Neuronal stem cell (in vitro differentiated cells): ENCODE data around the gene HNF1B.
A peak's percentile ranks its signal among the peaks of the same experiment; 100 is the strongest.

Source experiments
- DNase-seq: peaks from one replicate; pipeline ENCODE4 v3.0.0-alpha.2; 2013; ENCODE audit warnings: low spot score
- H2AFZ ChIP-seq: one replicate; pipeline ENCODE4 v1.6.1; 2013; ENCODE audit warnings: mild to moderate bottlenecking, low read length, inconsistent platforms
- H2AK5ac ChIP-seq: 2 replicates; pipeline ENCODE4 v1.6.1; 2013; ENCODE audit warnings: low read depth, mild to moderate bottlenecking, inconsistent platforms, low read length, moderate library complexity, mixed read lengths
- H2BK120ac ChIP-seq: 2 replicates; pipeline ENCODE4 v1.6.1; 2013; ENCODE audit warnings: low read depth, mild to moderate bottlenecking, inconsistent platforms, low read length, moderate library complexity, mixed read lengths
- H2BK12ac ChIP-seq: one replicate; pipeline ENCODE4 v1.6.1; 2013; ENCODE audit warnings: low read length, inconsistent platforms
- H2BK15ac ChIP-seq: 2 replicates; pipeline ENCODE4 v1.6.1; 2013; ENCODE audit warnings: mild to moderate bottlenecking, low read length, inconsistent platforms, mixed read lengths
- H2BK5ac ChIP-seq: one replicate; pipeline ENCODE4 v1.6.1; 2013; ENCODE audit warnings: inconsistent platforms, mild to moderate bottlenecking, low read length, moderate library complexity
- H3K14ac ChIP-seq: one replicate; pipeline ENCODE4 v1.6.1; 2013; ENCODE audit warnings: low read length, inconsistent platforms
- H3K18ac ChIP-seq: 2 replicates; pipeline ENCODE4 v1.6.1; 2013; ENCODE audit warnings: low read length, inconsistent platforms
- H3K23ac ChIP-seq: 2 replicates; pipeline ENCODE4 v1.6.1; 2013; ENCODE audit warnings: low read depth, mild to moderate bottlenecking, mixed read lengths, low read length, inconsistent platforms; ENCODE audit not compliant: poor library complexity
- H3K27ac ChIP-seq: replicated peaks from 3 replicates; pipeline ENCODE4 v1.5.1; 2013; ENCODE audit warnings: low read length, inconsistent platforms
- H3K27me3 ChIP-seq, 3 experiments: 2 replicates each; pipeline ENCODE4 v1.6.1; 2013; ENCODE audit warnings: low read length in 3 of 3, mild to moderate bottlenecking in 2 of 3, inconsistent platforms in 1 of 3, low read depth in 1 of 3, mixed read lengths in 1 of 3, moderate library complexity in 1 of 3; ENCODE audit not compliant: control insufficient read depth in 3 of 3, insufficient read depth in 3 of 3
- H3K36me3 ChIP-seq, 2 donors: replicated peaks in 1 of 2; 2 replicates each; pipeline ENCODE4 v1.6.1; 2013; ENCODE audit warnings: low read length in 2 of 2; ENCODE audit not compliant: control insufficient read depth in 2 of 2, insufficient read depth in 2 of 2
- H3K4ac ChIP-seq: 2 replicates; pipeline ENCODE4 v1.6.1; 2013; ENCODE audit warnings: inconsistent platforms, mild to moderate bottlenecking, low read length, moderate library complexity
- H3K4me1 ChIP-seq, 2 donors: 1 replicate in 1 of 2; 2 replicates in 1 of 2; pipeline ENCODE4 v1.6.1; 2013; ENCODE audit warnings: low read length in 2 of 2, low read depth in 1 of 2; ENCODE audit not compliant: control insufficient read depth in 2 of 2, insufficient read depth in 1 of 2
- H3K4me2 ChIP-seq: one replicate; pipeline ENCODE4 v1.6.1; 2013; ENCODE audit warnings: mild to moderate bottlenecking, low read length, inconsistent platforms; ENCODE audit not compliant: insufficient read depth, poor library complexity, severe bottlenecking
- H3K4me3 ChIP-seq, 2 donors: 2 replicates each; pipeline ENCODE4 v1.5.1; 2013; ENCODE audit warnings: low read length in 2 of 2, mild to moderate bottlenecking in 2 of 2, inconsistent platforms in 1 of 2, moderate library complexity in 1 of 2
- H3K79me1 ChIP-seq: one replicate; pipeline ENCODE4 v1.6.1; 2013; ENCODE audit warnings: low read depth, mild to moderate bottlenecking, inconsistent platforms, low read length, moderate library complexity
- H3K9ac ChIP-seq: one replicate; pipeline ENCODE4 v1.6.1; 2013; ENCODE audit warnings: mild to moderate bottlenecking, low read depth, low read length, inconsistent platforms; ENCODE audit not compliant: poor library complexity
- H3K9me3 ChIP-seq, 2 donors: replicated peaks in 1 of 2; 2 replicates each; pipeline versions ENCODE3 to v1.6.1; 2013; ENCODE audit warnings: low read length in 2 of 2, mild to moderate bottlenecking in 2 of 2, inconsistent platforms in 1 of 2, low read depth in 1 of 2, mixed read lengths in 1 of 2, moderate library complexity in 1 of 2; ENCODE audit not compliant: control insufficient read depth in 2 of 2, insufficient read depth in 1 of 2
- H4K8ac ChIP-seq: one replicate; pipeline ENCODE4 v1.6.1; 2013; ENCODE audit warnings: low read depth, mild to moderate bottlenecking, inconsistent platforms, low read length, moderate library complexity
- H4K91ac ChIP-seq: one replicate; pipeline ENCODE4 v1.6.1; 2013; ENCODE audit warnings: low read length, low read depth, mild to moderate bottlenecking, inconsistent platforms; ENCODE audit not compliant: poor library complexity
- WGBS, 2 donors: extraction: QIAGEN DNeasy Blood & Tissue Kit; methylation state at CpG; one replicate each; pipeline ENCODE4 v1.1.7; 2013; ENCODE audit warnings: missing lambda C conversion rate in 2 of 2, mixed read lengths in 1 of 2; ENCODE audit not compliant: insufficient read length in 2 of 2, insufficient replicate concordance in 1 of 2; ENCODE audit errors: extremely low coverage in 2 of 2; 5-methylcytosine and 5-hydroxymethylcytosine counted together

HNF1B gene

DNA sequence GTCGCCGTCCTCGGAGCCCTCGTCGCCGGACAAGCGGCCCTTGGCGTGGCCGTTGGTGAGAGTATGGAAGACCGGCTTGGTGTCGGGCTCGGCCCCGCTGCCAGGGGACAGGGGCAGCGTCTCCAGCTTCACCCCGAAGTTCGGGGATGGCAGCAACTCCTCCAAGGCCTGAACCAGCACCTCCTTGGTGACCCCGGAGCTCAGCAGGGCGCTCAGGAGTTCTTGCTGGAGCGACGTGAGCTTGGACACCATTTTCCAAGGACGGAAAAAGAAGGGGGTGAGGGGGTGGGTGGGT, 279 bp downstream of the HNF1B start:
- no peak for DNase-seq
- peaks cover 5 to 9% of the 10 kb centered on the region in 2 donors for H3K4me1 ChIP-seq
- peaks cover 47 to 97% (median 85%) of the 10 kb centered on the region in 3 experiments for H3K27me3 ChIP-seq
- no peak overlapping the region for H3K14ac ChIP-seq
- no peak overlapping the region for H3K9ac ChIP-seq
- H3K9me3 ChIP-seq: peaks cover 0 to 5% of the 10 kb centered on the region in 2 donors
- no peak overlapping the region for H3K27ac ChIP-seq
- H2BK5ac ChIP-seq: no peak overlapping the region
- H2AFZ ChIP-seq: peak overlapping the region; percentile 85
- no peak overlapping the region for H2BK120ac ChIP-seq
- no CpG with 5 or more reads among the region's 21 CpGs for WGBS, 2 donors
- no peak overlapping the region for H3K4me3 ChIP-seq
- peak overlapping the region; percentile 20 for H3K18ac ChIP-seq
- H4K8ac ChIP-seq: no peak overlapping the region
- no peak overlapping the region for H4K91ac ChIP-seq
- no peak overlapping the region for H2BK15ac ChIP-seq
- H3K4me2 ChIP-seq: peak overlapping the region; percentile 61
- H3K4ac ChIP-seq: no peak overlapping the region
- peak overlapping the region; percentile 61 for H2AK5ac ChIP-seq
- H3K23ac ChIP-seq: peak overlapping the region; percentile 94
- no peaks in the 10 kb centered on the region for H3K79me1 ChIP-seq
- H2BK12ac ChIP-seq: no peak overlapping the region
- H3K36me3 ChIP-seq: no peaks in the 10 kb centered on the region

DNA sequence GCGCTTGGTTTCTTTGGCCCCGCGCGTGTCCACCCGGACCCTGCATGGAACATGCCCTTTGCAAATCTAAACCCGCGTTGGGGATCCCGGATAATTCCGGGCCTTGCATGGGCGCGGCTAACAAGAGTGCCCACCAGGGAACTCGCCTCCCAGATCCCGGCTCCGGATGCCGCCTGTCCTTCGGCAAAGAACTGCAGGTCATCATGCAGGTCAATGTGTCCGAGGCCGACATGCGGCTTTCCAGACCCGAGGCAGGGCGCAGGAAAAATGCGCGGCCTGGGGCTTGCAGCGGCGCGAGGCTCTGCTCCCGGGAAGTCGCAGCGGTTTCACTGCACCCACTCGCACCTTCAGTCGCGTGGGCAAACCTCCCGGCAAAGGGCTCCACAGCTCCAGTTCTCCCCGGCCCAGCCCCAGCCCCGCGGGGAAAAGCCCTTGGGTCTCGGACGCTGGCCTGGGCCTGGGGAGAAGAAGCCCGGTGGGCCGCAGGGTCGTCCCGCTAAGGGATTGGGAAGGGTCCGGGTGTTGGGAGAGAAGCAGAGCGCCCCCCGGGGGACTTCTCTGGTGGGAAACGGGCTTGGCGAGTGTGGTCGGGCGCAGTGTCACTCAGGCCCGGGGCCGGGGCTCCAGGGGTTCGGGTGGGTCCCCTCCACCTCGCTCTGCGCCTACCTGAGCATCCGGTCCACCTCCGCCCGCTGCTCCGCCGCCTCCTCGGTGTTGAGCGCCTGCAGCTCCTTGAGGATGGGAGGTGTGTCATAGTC, 805 bp downstream of the HNF1B start:
- Histone ChIP-seq H3K4me1 (peaks cover 5 to 9% of the 10 kb centered on the region in 2 donors), H3K79me1 (peaks cover 2% of the 10 kb centered on the region), H3K18ac (peak overlapping the region; percentile 20), H3K9me3 (peaks cover 0 to 5% of the 10 kb centered on the region in 2 donors), H3K27me3 (peaks cover 47 to 98% (median 89%) of the 10 kb centered on the region in 3 experiments), H3K4me3 (no peak overlapping the region), H4K8ac (no peak overlapping the region), H2AFZ (peak overlapping the region; percentile 85), H2BK120ac (no peak overlapping the region), H3K4me2 (peak overlapping the region; percentile 61), H4K91ac (no peak overlapping the region), H2BK12ac (no peak overlapping the region), H3K23ac (peak overlapping the region; percentile 94), H3K27ac (no peak overlapping the region), H3K14ac (no peak overlapping the region), H3K4ac (no peak overlapping the region), H3K36me3 (no peaks in the 10 kb centered on the region), H2BK5ac (no peak overlapping the region), H2BK15ac (no peak overlapping the region), H2AK5ac (no peak overlapping the region), H3K9ac (peak overlapping the region; percentile 3)
- WGBS, 2 donors: no CpG with 5 or more reads among the region's 61 CpGs
- DNase-seq: peak; percentile 43

DNA sequence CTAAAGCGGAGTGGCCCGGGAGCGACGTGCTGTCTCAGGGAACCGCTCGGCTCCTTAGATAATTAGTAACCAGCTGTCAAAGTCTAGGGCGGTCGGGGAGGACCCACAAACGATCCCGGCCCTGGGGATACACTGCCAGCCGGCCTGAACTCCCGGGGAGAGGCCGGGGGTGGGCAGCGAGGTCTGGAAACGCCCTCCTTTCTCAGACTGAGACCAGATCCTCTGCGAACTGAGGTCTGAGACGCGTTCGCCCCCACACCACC, 1.3 kb downstream of the HNF1B start:
- Histone ChIP-seq H3K4me2 (peak overlapping the region; percentile 36), H2AK5ac (no peak overlapping the region), H3K9me3 (peaks cover 0 to 5% of the 10 kb centered on the region in 2 donors), H3K14ac (no peak overlapping the region), H3K4me3 (peak overlapping the region in 1 of 2 donors; percentile 27), H2AFZ (peak overlapping the region; percentile 85), H4K91ac (no peak overlapping the region), H3K27ac (no peak overlapping the region), H3K18ac (peak overlapping the region; percentile 12), H2BK120ac (no peak overlapping the region), H2BK15ac (no peak overlapping the region), H3K79me1 (peaks cover 2% of the 10 kb centered on the region), H3K4ac (no peak overlapping the region), H3K27me3 (peaks cover 47 to 98% (median 88%) of the 10 kb centered on the region in 3 experiments), H4K8ac (no peak overlapping the region), H2BK12ac (no peak overlapping the region), H3K9ac (no peak overlapping the region), H3K4me1 (peaks cover 5 to 9% of the 10 kb centered on the region in 2 donors), H3K23ac (peak overlapping the region; percentile 70), H3K36me3 (no peaks in the 10 kb centered on the region), H2BK5ac (no peak overlapping the region)
- WGBS, 2 donors: no CpG with 5 or more reads among the region's 19 CpGs
- no peak for DNase-seq

DNA sequence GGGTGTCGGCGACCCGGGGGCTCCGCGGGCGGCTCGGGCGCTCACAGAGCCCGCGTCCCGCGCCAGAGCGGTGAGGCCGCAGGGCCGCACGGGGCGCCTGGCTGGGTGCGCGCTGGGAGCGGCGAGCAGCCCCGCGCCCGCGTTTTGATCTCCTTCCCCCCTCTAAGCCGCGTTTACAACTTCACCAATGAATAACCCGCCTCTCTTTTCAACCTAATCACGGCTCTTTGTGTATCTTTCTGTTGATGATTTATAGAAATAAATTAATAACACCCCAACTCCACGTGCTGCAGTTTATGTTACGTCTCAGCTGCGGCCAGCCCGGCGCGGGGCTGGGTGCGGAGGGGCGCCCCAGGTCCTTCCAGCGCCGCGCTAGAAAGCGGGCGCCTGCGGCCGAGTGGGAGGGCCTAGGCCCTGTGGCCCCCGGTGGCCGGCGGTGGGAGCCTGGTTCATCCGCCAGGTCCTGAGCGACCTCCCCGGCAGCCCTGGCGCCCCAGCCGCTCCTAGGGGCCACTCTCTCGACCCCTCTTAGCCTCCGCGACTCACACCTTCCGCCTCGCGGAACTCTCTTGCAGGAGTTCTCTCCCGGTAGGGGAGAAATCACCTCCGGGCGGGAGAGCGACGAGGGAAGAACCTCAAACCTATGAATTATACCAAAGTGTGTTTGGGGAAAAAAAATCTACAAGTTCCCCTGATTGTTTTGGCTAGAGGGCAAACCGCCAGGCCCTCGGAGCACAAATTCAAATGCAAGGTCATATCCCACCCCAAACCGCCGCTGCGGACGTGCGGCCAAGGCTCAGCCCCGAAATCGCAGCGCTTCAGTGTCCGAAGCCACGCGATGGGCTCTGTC, 1.9 kb downstream of the HNF1B start:
- H3K36me3 ChIP-seq: no peaks in the 10 kb centered on the region
- H3K9ac ChIP-seq: no peak overlapping the region
- H3K4me3 ChIP-seq: peak overlapping the region in 1 of 2 donors; percentile 27
- H2AFZ ChIP-seq: peak overlapping the region; percentile 85
- H4K91ac ChIP-seq: no peak overlapping the region
- no peak overlapping the region for H2BK120ac ChIP-seq
- H3K27ac ChIP-seq: no peak overlapping the region
- peak overlapping the region; percentile 71 for H3K4me2 ChIP-seq
- H2BK15ac ChIP-seq: no peak overlapping the region
- H3K9me3 ChIP-seq: peaks cover 0 to 5% of the 10 kb centered on the region in 2 donors
- peak; percentile 29 for DNase-seq
- no peak overlapping the region for H4K8ac ChIP-seq
- H3K14ac ChIP-seq: no peak overlapping the region
- no peak overlapping the region for H2BK12ac ChIP-seq
- H3K79me1 ChIP-seq: peaks cover 2% of the 10 kb centered on the region
- H2AK5ac ChIP-seq: no peak overlapping the region
- peak overlapping the region; percentile 39 for H3K23ac ChIP-seq
- H3K27me3 ChIP-seq: peaks cover 47 to 98% (median 84%) of the 10 kb centered on the region in 3 experiments
- no peak overlapping the region for H3K18ac ChIP-seq
- H3K4ac ChIP-seq: no peak overlapping the region
- WGBS, 2 donors: no CpG with 5 or more reads among the region's 76 CpGs
- H2BK5ac ChIP-seq: no peak overlapping the region
- peaks cover 5 to 9% of the 10 kb centered on the region in 2 donors for H3K4me1 ChIP-seq
